Fibroblast of lung (primary cell): Measurements from ENCODE around the gene PIM1. TPM values are rescaled to one million over a fixed set of nuclear protein-coding genes. Genes with fewer than 3 reads are reported as not detected.

Experiments
- DNase-seq, 2 donors: peaks; one replicate each; pipeline versions ENCODE4 v3.0.0 to v3.0.0-alpha.2; 2010; ENCODE audit warnings: low read depth in 2 of 2
- H2AFZ ChIP-seq: 2 replicates; pipeline ENCODE4 v1.5.1; 2012; ENCODE audit warnings: low read length, control low read depth, inconsistent platforms
- H3K27ac ChIP-seq: 2 replicates; pipeline ENCODE4 v1.5.1; 2011; ENCODE audit warnings: low read length, control low read depth; ENCODE audit not compliant: insufficient read depth
- H3K27me3 ChIP-seq: 2 replicates; pipeline ENCODE4 v1.5.1; 2011; ENCODE audit warnings: mild to moderate bottlenecking, low read length; ENCODE audit not compliant: control insufficient read depth, insufficient read depth
- H3K36me3 ChIP-seq: 2 replicates; pipeline ENCODE4 v1.5.1; 2011; ENCODE audit warnings: low read length; ENCODE audit not compliant: control insufficient read depth, insufficient read depth
- H3K4me1 ChIP-seq: 2 replicates; pipeline ENCODE4 v1.5.1; 2011; ENCODE audit warnings: low read length; ENCODE audit not compliant: control insufficient read depth, insufficient read depth; ENCODE audit errors: extremely low read depth
- H3K4me2 ChIP-seq: 2 replicates; pipeline ENCODE4 v1.5.1; 2011; ENCODE audit warnings: low read length, control low read depth; ENCODE audit not compliant: insufficient read depth; ENCODE audit errors: extremely low read depth
- H3K4me3 ChIP-seq, 4 experiments: fragments of 200-600 bp in 1 of 4; sonication (generic) in 1 of 4; replicated peaks in 1 of 4; 2 replicates each; pipeline ENCODE4 v1.5.1; 2011 to 2016; ENCODE audit warnings: low read length in 4 of 4, low read depth in 3 of 4, mild to moderate bottlenecking in 3 of 4, control low read depth in 2 of 4, inconsistent platforms in 1 of 4, mixed read lengths in 1 of 4; ENCODE audit not compliant: insufficient read depth in 1 of 4; ENCODE audit errors: control extremely low read depth in 1 of 4
- H3K79me2 ChIP-seq: 2 replicates; pipeline ENCODE4 v1.5.1; 2012; ENCODE audit warnings: mild to moderate bottlenecking, low read length, inconsistent platforms; ENCODE audit not compliant: control insufficient read depth, insufficient read depth
- H3K9ac ChIP-seq: 2 replicates; pipeline ENCODE4 v1.5.1; 2011; ENCODE audit warnings: mild to moderate bottlenecking, low read length, control low read depth; ENCODE audit not compliant: insufficient read depth
- H3K9me3 ChIP-seq: 2 replicates; pipeline ENCODE4 v1.5.1; 2012; ENCODE audit warnings: low read depth, low read length; ENCODE audit not compliant: control insufficient read depth, insufficient read depth
- H4K20me1 ChIP-seq: 2 replicates; pipeline ENCODE4 v1.5.1; 2011; ENCODE audit warnings: low read length; ENCODE audit not compliant: control insufficient read depth, insufficient read depth; ENCODE audit errors: extremely low read depth
- EZH2 ChIP-seq: IDR thresholded peaks from 2 replicates; pipeline ENCODE4 v1.5.1; 2012; ENCODE audit warnings: low read length, control low read depth, mild to moderate bottlenecking; ENCODE audit errors: missing control alignments
- polyA plus RNA-seq, 2 donors: library from polyadenylated mRNA; depleted of rRNA in 1 of 2; stranded (reverse) in 1 of 2; unstranded in 1 of 2; fragments of >200 nt; gene quantifications; 2 replicates each; pipeline ENCODE4 v1.2.1, GENCODE V29; 2011 to 2012; ENCODE audit warnings: missing spikeins in 1 of 2
- total RNA-seq: library from RNA; depleted of rRNA; stranded (reverse); fragments of >200 nt; gene quantifications from 2 replicates; pipeline ENCODE4 v1.2.1, GENCODE V29; 2014
- TF ChIP-seq, protein P1 (sequence below), 2 donors: IDR thresholded peaks in 1 of 2; conservative IDR thresholded peaks in 1 of 2; 1 replicate in 1 of 2; 2 replicates in 1 of 2; pipeline ENCODE4 v1.5.1; 2011 to 2012; ENCODE audit warnings: low read length in 2 of 2, control low read depth in 1 of 2, inconsistent platforms in 1 of 2, low read depth in 1 of 2, mild to moderate bottlenecking in 1 of 2

The PIM1 gene
- total and polyA plus RNA-seq, 2 donors (not counting 1 experiment from before 2014, with no cell fraction given) = 13.8 to 22.8 TPM

DNA sequence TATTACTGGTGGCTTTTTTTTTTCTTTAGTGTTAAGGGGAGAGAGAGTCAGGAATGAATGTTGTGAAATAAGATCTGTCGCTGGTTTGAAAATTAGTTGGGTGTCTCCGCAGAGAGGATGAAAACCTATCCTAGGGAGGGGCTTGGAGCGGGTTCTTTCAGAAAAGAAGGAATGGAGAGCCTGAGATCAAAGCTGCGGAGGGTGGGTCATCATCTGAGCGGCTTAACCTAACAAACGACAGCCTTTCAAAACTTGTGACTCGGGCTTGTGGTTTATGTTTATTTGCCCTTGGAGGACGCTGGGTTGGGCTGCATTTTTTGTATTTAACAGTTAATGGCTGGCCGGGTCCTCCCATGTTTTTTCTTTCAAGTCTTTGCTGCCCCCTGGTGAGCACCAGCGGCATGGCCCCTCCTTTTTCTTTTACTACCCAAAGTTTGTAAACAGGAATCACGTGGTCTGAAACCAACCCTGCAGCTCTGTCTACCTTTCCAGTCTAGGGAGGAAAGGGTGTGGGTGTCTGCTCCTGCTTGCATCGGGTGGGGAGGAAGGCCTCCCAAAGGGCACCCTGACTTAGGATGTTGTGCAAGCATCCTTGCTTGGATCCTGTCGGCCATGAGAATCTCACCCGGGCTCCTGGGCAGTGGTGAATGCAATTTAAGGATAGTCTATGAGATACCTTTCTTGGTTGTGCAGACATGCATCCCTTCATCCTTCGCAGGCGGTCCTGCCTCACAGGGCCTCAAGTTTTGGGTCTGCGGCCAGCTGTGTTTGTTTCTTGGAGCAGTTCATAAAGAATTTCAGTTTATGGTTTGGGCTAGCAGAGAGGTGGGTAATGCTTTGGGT is 2.2 kb downstream of the PIM1 start:
- Histone ChIP-seq H3K27me3 (no peaks in the 10 kb centered on the region), H3K9ac (peak overlapping the region; percentile 78), H2AFZ (no peak overlapping the region), H3K27ac (peak overlapping the region; percentile 82), H3K9me3 (no peaks in the 10 kb centered on the region), H4K20me1 (no peaks in the 10 kb centered on the region), H3K4me1 (peaks cover 6% of the 10 kb centered on the region), H3K4me2 (peak overlapping the region; percentile 91), H3K4me3 (peak overlapping the region; percentile 58 to 95 (median 73)), H3K36me3 (peaks cover 15% of the 10 kb centered on the region), H3K79me2 (peaks cover 20% of the 10 kb centered on the region)
- DNase-seq = peak; percentile 90 to 98
- no peak for TF ChIP-seq EZH2
- TF ChIP-seq, protein P1, sequence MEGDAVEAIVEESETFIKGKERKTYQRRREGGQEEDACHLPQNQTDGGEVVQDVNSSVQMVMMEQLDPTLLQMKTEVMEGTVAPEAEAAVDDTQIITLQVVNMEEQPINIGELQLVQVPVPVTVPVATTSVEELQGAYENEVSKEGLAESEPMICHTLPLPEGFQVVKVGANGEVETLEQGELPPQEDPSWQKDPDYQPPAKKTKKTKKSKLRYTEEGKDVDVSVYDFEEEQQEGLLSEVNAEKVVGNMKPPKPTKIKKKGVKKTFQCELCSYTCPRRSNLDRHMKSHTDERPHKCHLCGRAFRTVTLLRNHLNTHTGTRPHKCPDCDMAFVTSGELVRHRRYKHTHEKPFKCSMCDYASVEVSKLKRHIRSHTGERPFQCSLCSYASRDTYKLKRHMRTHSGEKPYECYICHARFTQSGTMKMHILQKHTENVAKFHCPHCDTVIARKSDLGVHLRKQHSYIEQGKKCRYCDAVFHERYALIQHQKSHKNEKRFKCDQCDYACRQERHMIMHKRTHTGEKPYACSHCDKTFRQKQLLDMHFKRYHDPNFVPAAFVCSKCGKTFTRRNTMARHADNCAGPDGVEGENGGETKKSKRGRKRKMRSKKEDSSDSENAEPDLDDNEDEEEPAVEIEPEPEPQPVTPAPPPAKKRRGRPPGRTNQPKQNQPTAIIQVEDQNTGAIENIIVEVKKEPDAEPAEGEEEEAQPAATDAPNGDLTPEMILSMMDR (conservative IDR thresholded peaks at IDR 0.05 in 1 of 2, IDR thresholded peaks at IDR 0.05 in 1 of 2; ENCODE audit: low read depth in 1 of 2, low read length in 2 of 2) = peak; percentile 85 to 89

DNA sequence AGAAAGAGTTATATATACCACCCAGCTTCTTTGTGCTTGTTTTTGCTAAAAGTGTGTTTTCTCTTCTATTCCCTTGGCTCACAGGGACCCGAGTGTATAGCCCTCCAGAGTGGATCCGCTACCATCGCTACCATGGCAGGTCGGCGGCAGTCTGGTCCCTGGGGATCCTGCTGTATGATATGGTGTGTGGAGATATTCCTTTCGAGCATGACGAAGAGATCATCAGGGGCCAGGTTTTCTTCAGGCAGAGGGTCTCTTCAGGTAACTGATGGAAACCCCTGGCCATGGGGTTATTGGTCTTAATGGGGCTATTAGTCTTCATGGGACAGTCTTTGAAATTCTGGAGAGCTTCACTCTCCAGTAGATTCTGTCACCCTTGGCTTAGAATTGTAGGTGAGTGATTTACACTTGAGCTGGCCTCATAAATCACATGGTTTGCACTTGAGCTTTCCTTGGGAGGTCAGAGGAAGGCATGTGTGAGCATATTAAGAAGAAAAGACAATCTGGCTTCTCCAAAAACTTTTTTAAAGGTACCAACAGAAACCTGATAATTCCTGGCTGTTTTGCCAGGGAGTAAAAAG is 3.0 kb downstream of the PIM1 start:
- no peak overlapping the region for H3K9ac ChIP-seq
- H3K79me2 ChIP-seq = peaks cover 20% of the 10 kb centered on the region
- H2AFZ ChIP-seq = no peak overlapping the region
- TF ChIP-seq, protein P1 (conservative IDR thresholded peaks at IDR 0.05 in 1 of 2, IDR thresholded peaks at IDR 0.05 in 1 of 2; ENCODE audit: low read depth in 1 of 2, low read length in 2 of 2) = no peak
- no peak for TF ChIP-seq EZH2
- no peaks in the 10 kb centered on the region for H3K27me3 ChIP-seq
- H3K4me2 ChIP-seq = no peak overlapping the region
- peaks cover 6% of the 10 kb centered on the region for H3K4me1 ChIP-seq
- no peaks in the 10 kb centered on the region for H3K9me3 ChIP-seq
- H3K36me3 ChIP-seq = peaks cover 15% of the 10 kb centered on the region
- no peak for DNase-seq
- H4K20me1 ChIP-seq = no peaks in the 10 kb centered on the region
- peak overlapping the region in 2 of 4 experiments; percentile 78 to 95 for H3K4me3 ChIP-seq
- H3K27ac ChIP-seq = no peak overlapping the region

DNA sequence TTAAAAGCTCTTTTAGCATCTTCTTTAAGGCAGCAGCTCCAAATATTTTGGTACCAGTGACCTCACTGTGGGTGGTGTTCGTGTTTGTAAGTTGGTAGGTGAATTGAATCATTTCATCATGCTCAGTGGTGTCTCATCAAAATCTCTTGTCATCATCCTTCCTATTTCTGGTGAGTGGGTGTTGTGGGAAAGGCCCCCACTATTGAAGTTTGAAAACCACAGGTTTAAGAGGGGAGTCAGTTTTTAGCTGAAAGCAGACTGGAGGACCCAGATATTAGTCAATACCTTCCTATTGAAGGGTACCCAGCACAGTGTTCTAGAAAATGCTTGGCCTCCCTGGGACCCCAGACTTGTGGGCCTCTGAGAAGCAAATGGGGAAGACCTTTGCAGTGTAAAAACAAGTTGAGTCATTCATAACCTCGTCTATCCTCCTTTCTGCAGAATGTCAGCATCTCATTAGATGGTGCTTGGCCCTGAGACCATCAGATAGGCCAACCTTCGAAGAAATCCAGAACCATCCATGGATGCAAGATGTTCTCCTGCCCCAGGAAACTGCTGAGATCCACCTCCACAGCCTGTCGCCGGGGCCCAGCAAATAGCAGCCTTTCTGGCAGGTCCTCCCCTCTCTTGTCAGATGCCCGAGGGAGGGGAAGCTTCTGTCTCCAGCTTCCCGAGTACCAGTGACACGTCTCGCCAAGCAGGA is 3.7 kb downstream of the PIM1 start:
- no peak for TF ChIP-seq EZH2
- TF ChIP-seq, protein P1 (conservative IDR thresholded peaks at IDR 0.05 in 1 of 2, IDR thresholded peaks at IDR 0.05 in 1 of 2; ENCODE audit: low read depth in 1 of 2, low read length in 2 of 2) = no peak
- Histone ChIP-seq H3K4me3 (peak overlapping the region in 1 of 4 experiments; percentile 95), H3K9ac (no peak overlapping the region), H3K27ac (no peak overlapping the region), H3K4me1 (peaks cover 4% of the 10 kb centered on the region), H3K36me3 (peaks cover 15% of the 10 kb centered on the region), H3K79me2 (peaks cover 20% of the 10 kb centered on the region), H3K4me2 (no peak overlapping the region), H3K27me3 (no peaks in the 10 kb centered on the region), H3K9me3 (no peaks in the 10 kb centered on the region), H4K20me1 (no peaks in the 10 kb centered on the region), H2AFZ (no peak overlapping the region)
- DNase-seq = no peak
